NAMALWA (cell line): ENCODE results near the gene TRPV5.
A peak's percentile ranks its signal among the peaks of the same experiment; 100 is the strongest.
"Not testable (repeated sequence)": the region's sequence is repeated elsewhere in the genome, so short reads cannot be mapped to it uniquely, and the experiment has no call there.

Source experiments
- DNase-seq: peaks from one replicate; pipeline ENCODE4 v3.0.0-alpha.2; 2015; ENCODE audit warnings: low spot score

The TRPV5 gene

DNA sequence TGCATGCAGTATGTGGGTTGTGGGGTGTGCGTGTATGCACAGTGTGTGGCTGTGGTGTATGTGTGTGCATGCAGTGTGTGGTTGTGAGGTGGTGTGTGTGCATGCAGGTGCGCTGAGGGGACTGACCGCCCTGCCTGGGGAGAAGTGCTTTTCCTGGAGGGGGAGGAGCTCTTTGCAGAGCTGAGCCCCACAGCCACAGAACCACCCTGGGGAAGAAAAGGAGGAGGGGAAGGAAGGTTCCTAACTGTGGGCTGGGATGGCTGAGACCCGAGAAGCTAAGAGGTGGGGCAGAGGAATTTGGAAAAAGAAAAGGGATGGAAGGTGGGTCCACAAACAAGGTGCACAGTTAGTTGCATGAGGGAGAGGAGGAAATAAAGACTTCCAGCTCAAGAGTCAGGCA lies at the start of gene TRPV5:
TSS of gene TRPV5 (minus strand) at position 123 of the 400 bp plus-strand sequence. CDS start 287 bp downstream, outside the sequence.
- no peak for DNase-seq

DNA sequence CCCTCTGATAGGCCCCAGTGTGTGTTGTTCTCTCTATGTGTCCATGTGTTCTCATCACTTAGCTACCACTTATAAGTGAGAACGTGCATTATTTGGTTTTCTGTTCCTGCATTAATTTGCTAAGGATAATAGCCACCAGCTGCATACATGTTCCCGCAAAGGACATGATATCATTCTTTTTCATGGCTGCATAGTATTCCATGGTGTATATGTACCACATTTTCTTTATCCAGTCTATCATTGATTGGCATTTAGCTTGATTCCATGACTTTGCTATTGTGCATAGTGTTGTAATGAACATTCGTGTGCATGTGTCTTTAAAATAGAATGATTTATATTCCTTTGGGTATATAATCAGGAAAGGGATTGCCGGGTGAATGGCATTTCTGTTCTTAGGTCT lies 44.9 kb upstream of the TRPV5 start:
- not testable (repeated sequence) for DNase-seq

DNA sequence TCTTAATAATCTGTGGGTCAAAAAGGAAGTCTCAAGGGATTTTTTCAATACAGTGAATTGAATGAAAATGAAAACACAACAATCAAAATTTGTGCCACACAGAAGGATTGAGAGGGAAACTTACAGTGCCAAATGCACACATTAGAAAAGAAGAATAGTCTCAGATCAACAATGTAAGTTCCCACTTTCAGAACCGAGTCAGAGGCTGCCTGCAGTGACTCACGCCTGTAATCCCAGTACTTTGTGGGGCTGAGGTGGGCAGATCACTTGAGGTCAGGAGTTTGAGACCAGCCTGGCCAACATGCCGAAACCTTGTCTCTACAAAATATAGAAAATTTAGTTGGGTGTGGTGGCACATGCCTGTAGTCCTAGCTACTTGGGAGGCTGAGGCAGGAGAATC lies 41.1 kb upstream of the TRPV5 start:
- DNase-seq, result no peak

- DNase-seq, result no peak
Observed at GRCh38 chr7:142969183-142969582, 35.6 kb upstream of the TRPV5 start.

DNA sequence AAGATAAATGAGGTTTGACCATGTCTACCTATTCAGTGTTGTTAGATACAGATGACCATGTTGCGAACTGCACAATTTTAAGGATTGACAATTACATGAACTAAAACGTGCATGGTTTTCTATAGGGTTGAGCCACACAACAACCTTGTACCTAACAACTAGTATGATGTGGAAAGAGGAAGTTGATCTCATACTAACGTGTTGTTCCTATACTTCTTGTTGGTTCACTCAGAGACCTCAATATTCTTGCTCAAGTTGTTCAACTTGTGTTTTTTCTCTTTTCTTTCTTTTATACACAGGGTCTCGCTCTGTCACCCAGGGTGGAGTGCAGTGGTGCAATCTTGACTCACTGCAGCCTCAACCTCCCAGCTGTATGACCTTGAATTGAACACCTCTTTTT lies 34.7 kb upstream of the TRPV5 start:
- no peak for DNase-seq

- no peak for DNase-seq
Observed at GRCh38 chr7:142964502-142965246, 31.1 kb upstream of the TRPV5 start.

DNA sequence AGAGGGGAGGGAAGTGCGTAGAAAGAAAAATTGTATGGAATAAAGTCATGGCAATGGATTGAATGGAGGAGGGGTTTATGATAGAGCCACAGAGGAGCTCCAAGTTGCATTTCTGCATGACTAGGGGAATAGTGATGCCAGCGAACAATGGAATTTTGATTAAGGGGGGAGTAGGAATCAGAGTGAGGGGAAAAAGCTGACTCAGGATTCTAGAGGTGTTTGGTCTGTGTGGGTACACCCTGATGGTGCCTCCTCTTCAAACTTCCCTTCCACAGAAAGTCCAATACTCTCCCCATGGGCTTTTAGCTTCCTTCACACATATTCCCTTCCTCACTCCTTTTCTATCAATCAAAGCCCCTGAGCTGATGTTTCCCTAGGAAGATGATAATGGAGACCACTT lies 30.4 kb upstream of the TRPV5 start:
- no peak for DNase-seq

- DNase-seq, result no peak
Observed at GRCh38 chr7:142962991-142963390, 29.4 kb upstream of the TRPV5 start.

DNA sequence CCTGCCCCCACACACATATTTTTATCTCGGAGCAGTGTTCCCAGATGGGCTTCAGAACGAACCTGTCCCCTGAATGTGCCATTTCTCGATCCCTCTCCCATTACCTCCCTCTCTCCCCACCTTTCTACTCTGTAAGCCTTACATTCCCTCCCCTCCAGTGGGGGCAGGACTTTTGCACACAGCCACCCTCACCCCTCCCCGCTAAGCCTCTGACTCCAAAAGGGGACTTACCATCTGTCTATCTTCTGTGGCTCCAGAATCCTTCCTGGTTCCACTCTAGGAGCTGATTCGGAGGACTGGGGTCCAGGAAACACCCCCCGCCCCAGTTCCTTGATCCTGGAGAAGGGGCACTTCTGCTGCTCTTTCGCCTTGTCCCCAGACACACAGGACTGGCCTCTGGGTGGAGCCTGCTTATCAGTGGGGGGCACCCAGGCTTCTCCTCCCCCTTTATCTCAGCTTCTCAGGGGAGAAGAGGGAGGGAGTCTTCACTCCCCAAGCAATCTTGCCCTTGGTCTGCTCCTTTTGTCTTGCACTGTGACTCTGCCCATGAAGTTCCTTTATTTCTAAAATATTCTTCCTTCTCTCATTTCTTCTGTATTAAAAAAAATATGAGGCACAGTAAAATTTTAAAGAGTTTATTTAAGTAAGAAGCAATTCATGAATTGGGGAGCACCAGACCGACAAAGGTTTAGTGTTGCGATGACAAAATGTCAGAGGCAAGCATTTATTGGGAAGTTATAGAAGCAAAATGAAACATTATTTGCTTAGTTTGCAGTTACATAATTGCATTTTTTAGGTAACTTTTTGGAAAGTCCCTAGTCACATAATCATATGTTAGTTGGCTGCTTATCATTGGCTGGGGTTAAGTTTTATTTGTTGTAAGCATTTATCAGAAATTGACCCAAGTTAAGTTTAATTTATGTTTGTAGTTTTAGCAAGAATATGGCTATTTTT lies 28.7 kb upstream of the TRPV5 start, which contains the start of gene KEL:
TSS of gene KEL (minus strand) at position 391 of the 954 bp plus-strand sequence. CDS start at position 234, 157 bp downstream.
- no peak for DNase-seq

- DNase-seq, result no peak
Observed at GRCh38 chr7:142961595-142961972, 28.0 kb upstream of the TRPV5 start.

DNA sequence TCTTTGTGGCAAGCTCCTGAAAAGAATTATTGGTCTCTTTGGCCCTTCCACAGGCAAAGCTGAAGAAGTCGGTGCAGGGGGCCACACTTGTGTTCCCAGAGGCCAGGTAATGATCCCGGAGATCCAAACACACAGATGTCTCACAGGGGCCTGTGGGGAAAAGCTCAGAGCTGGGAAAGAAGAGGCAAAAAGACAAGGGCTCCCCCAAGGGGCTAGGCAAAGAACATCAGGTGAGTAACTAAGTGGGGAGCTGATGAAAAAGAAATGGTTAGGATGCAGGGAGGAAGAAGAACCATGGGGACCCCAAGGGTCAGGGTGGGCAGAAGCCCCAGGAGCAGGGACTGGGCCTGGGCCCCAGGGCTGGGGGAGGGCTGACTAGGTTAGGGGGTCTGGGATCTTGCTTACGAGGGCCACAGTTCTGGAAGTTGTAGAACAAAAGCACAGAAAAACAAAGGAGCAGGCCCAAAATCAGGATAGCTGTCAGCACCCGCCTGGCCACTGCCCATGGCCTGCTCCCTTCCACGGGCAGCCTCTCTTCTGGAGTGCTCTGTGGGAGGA lies 27.5 kb upstream of the TRPV5 start:
- DNase-seq, result peak; percentile 42

DNA sequence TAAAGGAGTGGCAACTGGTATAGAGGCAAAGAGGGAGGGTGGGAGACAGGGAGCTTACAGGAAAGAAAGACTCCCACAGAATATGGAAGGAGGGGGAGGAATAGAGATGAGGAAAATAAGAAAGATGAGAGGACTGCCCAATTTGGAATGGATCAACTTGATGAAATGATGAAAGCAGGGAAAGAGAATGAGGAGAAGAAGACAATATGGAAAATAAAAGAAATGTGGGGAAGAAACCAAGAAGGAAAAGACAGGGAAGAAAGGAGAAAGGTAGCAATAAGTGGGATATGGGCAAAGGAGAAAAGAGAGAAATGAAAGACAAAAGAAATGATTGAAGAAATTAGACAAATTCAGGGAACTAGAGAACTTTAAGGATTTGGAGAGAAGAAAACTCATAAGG lies 25.7 kb upstream of the TRPV5 start:
- DNase-seq, result no peak

DNA sequence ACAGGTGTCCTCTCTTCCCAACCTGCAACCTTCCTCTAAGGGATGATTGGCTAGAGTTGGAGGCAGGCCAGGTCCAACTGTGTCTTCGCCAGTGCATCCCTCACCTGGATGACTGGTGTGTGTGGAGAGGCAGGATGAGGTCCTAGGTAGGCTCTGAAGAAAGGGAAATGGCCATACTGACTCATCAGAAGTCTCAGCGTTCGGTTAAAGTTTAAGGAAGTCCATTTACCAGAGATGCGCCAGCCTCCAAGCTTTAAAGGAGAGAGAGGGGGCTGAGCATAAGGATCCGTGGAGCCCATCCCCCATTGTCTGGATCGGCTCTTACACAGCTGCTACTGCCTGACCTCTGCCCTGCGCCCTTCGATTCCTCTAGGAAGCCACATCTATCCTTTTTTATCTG lies 24.2 kb upstream of the TRPV5 start:
- no peak for DNase-seq

DNA sequence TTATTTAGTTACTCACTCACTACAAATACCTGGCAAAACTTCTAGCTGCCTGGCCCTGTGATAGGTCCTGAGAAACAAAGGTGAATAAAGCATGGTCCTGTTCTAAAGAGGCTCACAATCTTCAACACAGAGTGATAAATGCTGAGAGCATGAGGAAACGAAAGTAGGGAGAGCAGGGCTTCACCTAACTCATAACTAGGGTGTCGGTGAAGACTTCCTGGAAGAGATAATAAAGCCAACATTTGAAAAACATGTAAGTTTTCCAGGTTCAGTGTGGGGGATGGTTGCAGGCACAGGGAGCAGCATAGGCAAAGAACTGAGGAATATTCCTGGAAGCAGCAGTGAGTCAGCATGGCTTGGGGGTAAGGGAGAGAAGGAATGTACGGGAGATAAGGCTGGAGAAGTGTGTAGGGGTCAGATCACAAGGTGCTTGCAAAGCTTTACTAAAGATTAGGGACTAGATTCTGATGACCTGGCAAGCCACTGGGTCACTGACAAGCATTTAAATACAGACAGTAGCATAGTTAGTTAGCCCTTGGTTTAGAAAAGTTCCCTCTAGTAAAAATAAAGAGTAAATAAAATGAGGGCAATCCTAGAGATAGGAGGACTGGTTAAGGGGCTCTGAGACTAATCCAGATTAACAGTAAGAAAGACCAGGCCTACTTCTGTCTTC lies 23.5 kb upstream of the TRPV5 start:
- peak; percentile 19 for DNase-seq

DNA sequence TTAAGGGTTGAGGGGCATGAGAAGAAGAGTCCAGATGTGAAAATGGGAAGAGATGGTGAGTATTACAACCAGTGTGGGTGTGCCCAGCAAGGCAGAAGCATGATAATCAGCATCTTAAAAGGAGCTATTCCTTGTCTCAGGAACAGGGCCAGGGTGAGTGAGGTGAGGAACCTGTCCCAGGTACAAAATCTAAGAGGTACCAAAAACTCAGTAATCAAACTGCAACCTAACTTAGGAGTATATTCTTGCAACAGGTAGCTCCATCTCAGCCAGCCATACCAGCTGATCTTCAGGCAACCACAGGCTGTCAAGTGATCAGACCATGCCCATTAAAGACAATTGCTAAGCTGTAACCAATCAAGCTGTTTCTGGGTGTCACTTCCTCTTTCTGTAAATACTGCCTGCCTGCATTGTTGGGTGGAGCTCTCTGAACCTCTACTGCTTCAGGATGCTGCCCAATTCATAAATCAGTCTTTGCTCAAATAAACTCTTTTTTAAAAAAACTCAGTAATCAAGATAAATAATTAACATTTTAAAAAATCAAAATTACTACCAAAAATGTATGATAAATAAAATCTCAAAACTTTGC lies 21.2 kb upstream of the TRPV5 start:
- peak; percentile 82 for DNase-seq

- no peak for DNase-seq
Observed at GRCh38 chr7:142950235-142950634, 16.7 kb upstream of the TRPV5 start.

DNA sequence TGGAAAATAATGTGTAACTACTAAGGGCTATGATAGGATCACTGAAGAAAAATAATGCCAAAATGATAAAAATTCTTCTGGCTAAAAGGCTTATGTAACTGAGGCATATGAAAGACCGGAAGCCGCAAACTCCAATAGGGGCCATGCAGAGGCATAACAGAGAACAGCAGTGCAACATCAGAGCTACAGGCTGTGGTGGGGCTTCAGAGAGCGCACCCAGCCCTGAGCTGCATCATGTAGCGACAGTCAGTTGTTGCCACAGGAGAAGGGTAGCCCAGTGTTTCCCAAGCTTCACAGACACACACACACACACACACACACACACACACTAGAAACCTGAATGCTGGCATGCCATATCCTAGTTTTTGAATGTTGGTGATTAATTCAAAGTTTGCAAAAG lies 15.1 kb upstream of the TRPV5 start:
- DNase-seq, result no peak

GRCh38 chr7:142945001-142945400 lies 11.5 kb upstream of the TRPV5 start:
- DNase-seq, result no peak

DNA sequence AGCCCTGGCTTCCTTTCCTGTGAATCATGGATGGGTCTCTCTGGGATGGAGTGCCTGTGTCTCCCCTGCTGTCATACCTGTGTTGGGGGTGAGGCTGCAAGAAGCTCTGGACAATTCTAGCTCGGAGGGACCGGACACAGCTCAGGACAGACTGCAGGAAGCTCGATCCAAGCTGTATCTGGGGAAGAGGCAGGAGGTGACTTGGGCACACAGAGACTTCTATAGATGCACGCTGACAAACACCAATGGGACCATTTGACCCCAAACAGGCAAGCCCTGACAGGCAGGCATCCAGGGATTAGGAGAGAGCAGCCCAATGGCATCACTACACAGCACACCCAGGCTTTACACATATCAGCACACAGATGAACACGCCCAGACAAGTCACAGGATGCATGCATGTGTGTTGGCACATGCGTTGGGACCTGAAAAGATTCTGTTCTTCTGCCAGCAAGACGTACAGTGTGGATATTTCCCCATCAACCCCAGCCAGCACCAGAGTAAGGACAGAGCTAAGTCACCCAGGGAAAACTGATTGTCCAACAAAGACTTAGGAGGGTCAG lies 10.2 kb upstream of the TRPV5 start:
- no peak for DNase-seq

GRCh38 chr7:142942746-142943145 lies 9.2 kb upstream of the TRPV5 start:
- DNase-seq, result no peak

GRCh38 chr7:142941541-142941940 lies 8.0 kb upstream of the TRPV5 start:
- no peak for DNase-seq
